ENCODE results near the gene P2RX1.
A peak's percentile ranks its signal among the peaks of the same experiment; 100 is the strongest.

P2RX1 gene

GRCh38 chr17:3879591-3880417 lies 36.5 kb downstream of the P2RX1 start:
- DNase-seq (no peak), ATAC-seq (no peak)
- Mint-ChIP-seq H3K27me3 (no peaks in the 10 kb centered on the region), H3K4me3 (no peak overlapping the region), H3K4me1 (no peaks in the 10 kb centered on the region), H3K27ac (peak overlapping the region; percentile 2 to 55), H3K9me3 (no peaks in the 10 kb centered on the region)

GRCh38 chr17:3879186-3879585 lies 37.1 kb downstream of the P2RX1 start:
- Mint-ChIP-seq H3K9me3 (no peaks in the 10 kb centered on the region), H3K4me3 (no peak overlapping the region), H3K4me1 (no peaks in the 10 kb centered on the region), H3K27ac (no peak overlapping the region), H3K27me3 (no peaks in the 10 kb centered on the region)
- no peak for DNase-seq
- no peak for ATAC-seq

GRCh38 chr17:3877220-3877619 lies 39.0 kb downstream of the P2RX1 start:
- no peak for DNase-seq
- Mint-ChIP-seq H3K4me3 (no peak overlapping the region), H3K27ac (no peak overlapping the region)

GRCh38 chr17:3875317-3875716 lies 40.9 kb downstream of the P2RX1 start:
- DNase-seq (no peak), ATAC-seq (no peak)
- H3K4me1 Mint-ChIP-seq: peaks cover 8% of the 10 kb centered on the region
- no peaks in the 10 kb centered on the region for H3K27me3 Mint-ChIP-seq
- no peak overlapping the region for H3K4me3 Mint-ChIP-seq
- no peaks in the 10 kb centered on the region for H3K9me3 Mint-ChIP-seq
- H3K27ac Mint-ChIP-seq: peak overlapping the region in 1 of 2 donors; percentile 36

More at GRCh38 chr17:3877220-3877619, 39.0 kb downstream of the P2RX1 start:
- ATAC-seq: no peak
- H3K9me3 Mint-ChIP-seq: no peaks in the 10 kb centered on the region
- no peaks in the 10 kb centered on the region for H3K4me1 Mint-ChIP-seq
- no peaks in the 10 kb centered on the region for H3K27me3 Mint-ChIP-seq

GRCh38 chr17:3873862-3874261 lies 42.4 kb downstream of the P2RX1 start:
- Mint-ChIP-seq H3K4me1 (peaks cover 8% of the 10 kb centered on the region), H3K9me3 (no peaks in the 10 kb centered on the region), H3K27ac (no peak overlapping the region), H3K4me3 (no peak overlapping the region), H3K27me3 (no peaks in the 10 kb centered on the region)
- DNase-seq (no peak), ATAC-seq (no peak)

- peak overlapping the region in 1 of 2 donors; percentile 77 for H3K27ac Mint-ChIP-seq
- no peaks in the 10 kb centered on the region for H3K27me3 Mint-ChIP-seq
- no peak for ATAC-seq
- no peaks in the 10 kb centered on the region for H3K9me3 Mint-ChIP-seq
- no peak for DNase-seq
- H3K4me3 Mint-ChIP-seq: peak overlapping the region in 1 of 2 donors; percentile 31
- peaks cover 8% of the 10 kb centered on the region for H3K4me1 Mint-ChIP-seq
Observed at GRCh38 chr17:3870871-3871306, 45.4 kb downstream of the P2RX1 start.

- Mint-ChIP-seq H3K4me3 (no peak overlapping the region), H3K27ac (no peak overlapping the region), H3K4me1 (peaks cover 8% of the 10 kb centered on the region), H3K9me3 (no peaks in the 10 kb centered on the region), H3K27me3 (no peaks in the 10 kb centered on the region)
- no peak for DNase-seq
- ATAC-seq: no peak
Observed at GRCh38 chr17:3867606-3868005, 48.7 kb downstream of the P2RX1 start.

- H3K27me3 Mint-ChIP-seq: no peaks in the 10 kb centered on the region
- ATAC-seq: no peak
- peaks cover 8% of the 10 kb centered on the region for H3K4me1 Mint-ChIP-seq
- no peak overlapping the region for H3K27ac Mint-ChIP-seq
- no peak overlapping the region for H3K4me3 Mint-ChIP-seq
- H3K9me3 Mint-ChIP-seq: no peaks in the 10 kb centered on the region
- DNase-seq: no peak
Observed at GRCh38 chr17:3867106-3867505, 49.2 kb downstream of the P2RX1 start.

- no peak for DNase-seq
- no peak overlapping the region for H3K4me3 Mint-ChIP-seq
- peaks cover 8% of the 10 kb centered on the region for H3K4me1 Mint-ChIP-seq
- H3K27me3 Mint-ChIP-seq: no peaks in the 10 kb centered on the region
- H3K9me3 Mint-ChIP-seq: no peaks in the 10 kb centered on the region
- ATAC-seq: no peak
- no peak overlapping the region for H3K27ac Mint-ChIP-seq
Observed at GRCh38 chr17:3866276-3866675, 50.0 kb downstream of the P2RX1 start.

- Mint-ChIP-seq H3K9me3 (no peaks in the 10 kb centered on the region), H3K27ac (no peak overlapping the region), H3K4me3 (no peak overlapping the region), H3K4me1 (no peaks in the 10 kb centered on the region), H3K27me3 (no peaks in the 10 kb centered on the region)
- DNase-seq: no peak
- ATAC-seq: no peak
Observed at GRCh38 chr17:3865176-3865575, 51.1 kb downstream of the P2RX1 start.

GRCh38 chr17:3864534-3864933 lies 51.7 kb downstream of the P2RX1 start:
- ATAC-seq: no peak
- H3K27ac Mint-ChIP-seq: peak overlapping the region in 1 of 2 donors; percentile 51
- no peaks in the 10 kb centered on the region for H3K9me3 Mint-ChIP-seq
- H3K4me1 Mint-ChIP-seq: no peaks in the 10 kb centered on the region
- H3K27me3 Mint-ChIP-seq: no peaks in the 10 kb centered on the region
- no peak overlapping the region for H3K4me3 Mint-ChIP-seq
- no peak for DNase-seq

GRCh38 chr17:3861761-3862681 lies 54.2 kb downstream of the P2RX1 start:
- ATAC-seq (peak; percentile 49), DNase-seq (no peak)
- no peak overlapping the region for H3K27ac Mint-ChIP-seq
- H3K4me1 Mint-ChIP-seq: no peaks in the 10 kb centered on the region
- H3K9me3 Mint-ChIP-seq: no peaks in the 10 kb centered on the region
- no peaks in the 10 kb centered on the region for H3K27me3 Mint-ChIP-seq
- H3K4me3 Mint-ChIP-seq: no peak overlapping the region

GRCh38 chr17:3860939-3861700 lies 55.1 kb downstream of the P2RX1 start:
- H3K4me1 Mint-ChIP-seq: no peaks in the 10 kb centered on the region
- H3K27ac Mint-ChIP-seq: peak overlapping the region in 1 of 2 donors; percentile 35
- DNase-seq (no peak), ATAC-seq (no peak)
- no peaks in the 10 kb centered on the region for H3K9me3 Mint-ChIP-seq
- no peaks in the 10 kb centered on the region for H3K27me3 Mint-ChIP-seq
- H3K4me3 Mint-ChIP-seq: no peak overlapping the region

GRCh38 chr17:3859940-3860339 lies 56.3 kb downstream of the P2RX1 start:
- DNase-seq (no peak), ATAC-seq (no peak)
- Mint-ChIP-seq H3K4me1 (no peaks in the 10 kb centered on the region), H3K27me3 (no peaks in the 10 kb centered on the region), H3K4me3 (no peak overlapping the region), H3K27ac (no peak overlapping the region), H3K9me3 (no peaks in the 10 kb centered on the region)
